ENCODE results near the gene C22orf39. TPM values are rescaled to one million over a fixed set of nuclear protein-coding genes. Genes with fewer than 3 reads are reported as not detected.

The C22orf39 gene
- total RNA-seq, 1 experiment from 2014 or later = 28.4 TPM

Other genes with a start within 250 kb of the C22orf39 start
- 7.5 and 11.5 TPM in 2 replicates for gene CLTCL1, start 156.0 kb downstream of the C22orf39 start, total RNA-seq (2021)
- gene HIRA, start 16.0 kb downstream of the C22orf39 start, total RNA-seq (2021) = 50.6 and 52.3 TPM in 2 replicates
- gene MRPL40, start 15.2 kb downstream of the C22orf39 start, total RNA-seq (2021) = 21.9 and 23.1 TPM in 2 replicates
- 161 and 195 TPM in 2 replicates for gene UFD1, start 31.5 kb upstream of the C22orf39 start, total RNA-seq (2021)
- gene CDC45, start 32.2 kb upstream of the C22orf39 start, total RNA-seq (2021) = 79.1 and 79.2 TPM in 2 replicates
- 0.21 and 0.22 TPM in 2 replicates for gene CLDN5, start 76.7 kb upstream of the C22orf39 start, total RNA-seq (2021)

All from A673 (cell line).